GM12874 (cell line): Measurements from ENCODE around the gene FXYD5.

ENCODE experiments used
- TF ChIP-seq, protein P1 (sequence below): IDR thresholded peaks from 2 replicates; pipeline ENCODE4 v1.5.1; 2011; ENCODE audit warnings: low read depth, mild to moderate bottlenecking, control low read depth, low read length, moderate library complexity; ENCODE audit not compliant: insufficient read depth

FXYD5 gene

DNA sequence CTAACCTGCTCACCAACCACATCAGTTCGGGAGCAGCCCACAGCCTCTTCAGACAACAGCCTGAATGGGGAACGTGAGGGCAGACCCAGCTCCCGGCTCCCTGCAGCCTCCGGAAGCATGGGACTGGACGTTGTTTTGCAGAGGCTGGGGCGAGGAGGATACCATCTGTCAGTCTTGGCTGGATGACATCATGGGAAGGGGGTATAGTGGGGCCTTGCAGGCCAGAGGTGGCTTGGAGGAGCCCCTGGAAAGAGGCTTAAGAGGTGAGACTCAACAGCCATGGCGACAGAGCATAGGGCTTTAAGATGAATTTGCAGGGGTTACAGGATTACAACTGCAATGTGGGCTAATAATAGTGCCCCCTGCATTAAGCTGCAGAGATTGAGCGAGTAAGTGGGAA, 37.4 kb upstream of the FXYD5 start:
- TF ChIP-seq, protein P1, sequence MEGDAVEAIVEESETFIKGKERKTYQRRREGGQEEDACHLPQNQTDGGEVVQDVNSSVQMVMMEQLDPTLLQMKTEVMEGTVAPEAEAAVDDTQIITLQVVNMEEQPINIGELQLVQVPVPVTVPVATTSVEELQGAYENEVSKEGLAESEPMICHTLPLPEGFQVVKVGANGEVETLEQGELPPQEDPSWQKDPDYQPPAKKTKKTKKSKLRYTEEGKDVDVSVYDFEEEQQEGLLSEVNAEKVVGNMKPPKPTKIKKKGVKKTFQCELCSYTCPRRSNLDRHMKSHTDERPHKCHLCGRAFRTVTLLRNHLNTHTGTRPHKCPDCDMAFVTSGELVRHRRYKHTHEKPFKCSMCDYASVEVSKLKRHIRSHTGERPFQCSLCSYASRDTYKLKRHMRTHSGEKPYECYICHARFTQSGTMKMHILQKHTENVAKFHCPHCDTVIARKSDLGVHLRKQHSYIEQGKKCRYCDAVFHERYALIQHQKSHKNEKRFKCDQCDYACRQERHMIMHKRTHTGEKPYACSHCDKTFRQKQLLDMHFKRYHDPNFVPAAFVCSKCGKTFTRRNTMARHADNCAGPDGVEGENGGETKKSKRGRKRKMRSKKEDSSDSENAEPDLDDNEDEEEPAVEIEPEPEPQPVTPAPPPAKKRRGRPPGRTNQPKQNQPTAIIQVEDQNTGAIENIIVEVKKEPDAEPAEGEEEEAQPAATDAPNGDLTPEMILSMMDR: no peak

DNA sequence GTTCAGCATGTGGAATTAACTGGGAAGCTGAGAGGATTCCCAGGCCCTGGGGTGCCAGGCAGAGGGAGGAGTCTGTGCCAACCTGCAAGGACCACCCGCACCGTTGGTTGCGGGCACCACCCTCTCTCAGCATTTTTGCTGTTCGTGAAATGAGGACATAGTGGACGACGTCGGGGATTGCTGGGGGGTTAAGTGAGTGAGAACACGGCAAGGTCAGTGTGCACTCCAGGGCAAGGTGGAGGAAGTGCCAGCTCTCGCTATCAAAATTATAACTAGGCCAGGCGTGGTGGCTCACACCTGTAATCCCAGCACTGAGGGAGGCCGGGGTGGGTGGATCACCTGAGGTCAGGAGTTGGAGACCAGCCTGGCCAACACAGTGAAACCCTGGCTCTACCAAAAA, 36.7 kb upstream of the FXYD5 start:
- TF ChIP-seq, protein P1: no peak

DNA sequence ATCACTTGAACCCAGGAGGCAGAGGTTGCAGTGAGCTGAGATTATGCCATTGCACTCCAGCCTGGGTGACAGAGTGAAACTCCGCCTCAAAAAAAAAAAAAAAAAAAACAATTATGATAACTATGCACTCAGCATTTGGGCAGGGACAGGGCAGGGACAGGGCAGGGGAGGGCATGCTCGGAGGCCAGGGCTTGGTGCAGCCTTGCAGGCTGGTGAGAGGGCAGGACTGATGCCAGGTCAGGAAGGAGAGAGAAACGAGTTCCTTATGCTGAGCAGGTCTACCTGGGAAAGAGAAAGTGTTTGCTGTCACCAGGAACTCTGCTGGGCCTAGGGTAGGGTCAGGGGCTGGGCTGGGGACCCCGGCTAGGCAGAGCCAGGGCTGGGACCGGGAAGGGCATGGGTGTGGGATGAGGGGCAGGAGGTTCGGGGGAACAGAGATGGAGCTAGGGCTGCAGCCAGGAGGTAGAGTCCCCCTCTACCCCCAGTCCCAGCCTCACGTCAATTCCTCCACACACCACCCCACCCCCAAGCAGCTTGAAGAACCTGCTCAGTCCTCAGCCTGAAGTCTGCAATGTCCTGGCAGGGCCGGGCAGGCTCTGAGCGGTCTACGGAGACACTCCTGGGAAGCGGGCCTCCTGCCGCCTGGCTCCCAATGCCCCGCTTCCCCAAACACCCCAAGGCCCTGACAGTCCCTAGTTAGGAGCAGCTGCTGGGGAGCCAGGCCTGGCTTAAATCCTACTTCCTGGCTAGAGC, 36.1 kb upstream of the FXYD5 start:
- TF ChIP-seq, protein P1: no peak

DNA sequence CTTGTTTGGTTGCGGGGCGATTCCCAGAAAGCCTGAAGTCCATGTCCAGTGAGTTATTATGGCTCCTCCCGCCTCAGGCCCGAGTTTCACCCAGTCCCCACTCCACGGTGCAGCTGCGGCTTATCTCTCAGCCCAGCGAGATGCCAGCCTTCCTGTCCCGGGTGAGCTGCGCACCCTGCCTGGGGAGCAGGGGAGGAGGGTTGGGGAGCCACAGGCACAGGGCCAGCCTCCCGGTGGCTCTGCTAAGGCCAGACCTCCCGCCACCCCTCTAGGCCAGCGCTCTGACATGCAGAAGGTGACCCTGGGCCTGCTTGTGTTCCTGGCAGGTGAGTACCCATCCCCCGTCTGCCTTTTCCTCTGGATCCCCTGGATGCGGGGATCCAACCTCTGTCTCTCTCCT, 35.4 kb upstream of the FXYD5 start:
- TF ChIP-seq, protein P1: no peak

DNA sequence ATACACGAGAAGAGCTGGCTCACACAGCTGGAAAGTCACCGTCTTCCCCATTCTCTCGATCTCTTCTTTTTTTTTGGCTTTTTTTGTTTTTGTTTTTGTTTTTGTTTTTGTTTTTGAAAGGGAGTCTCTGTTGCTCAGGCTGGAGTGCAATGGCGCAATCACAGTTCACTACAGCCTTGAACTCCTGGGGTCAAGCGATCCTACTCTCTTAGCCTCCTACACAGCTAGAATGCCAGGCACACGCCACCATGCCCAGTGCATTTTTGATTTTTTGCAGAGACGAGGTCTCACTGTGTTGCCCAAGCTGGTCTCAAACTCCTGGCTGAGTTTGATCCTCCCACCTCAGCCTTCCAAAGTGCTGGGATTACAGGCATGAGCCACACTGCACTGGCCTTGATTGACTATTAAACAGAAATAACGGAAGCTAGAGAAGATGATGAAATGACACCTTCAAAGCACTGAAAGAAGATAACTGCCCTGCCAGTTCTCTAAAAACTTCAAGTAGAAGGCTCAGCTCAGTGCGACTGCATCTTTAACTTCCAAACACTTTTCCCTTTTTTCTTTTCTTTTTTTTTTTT, 34.9 kb upstream of the FXYD5 start:
- TF ChIP-seq, protein P1: no peak

DNA sequence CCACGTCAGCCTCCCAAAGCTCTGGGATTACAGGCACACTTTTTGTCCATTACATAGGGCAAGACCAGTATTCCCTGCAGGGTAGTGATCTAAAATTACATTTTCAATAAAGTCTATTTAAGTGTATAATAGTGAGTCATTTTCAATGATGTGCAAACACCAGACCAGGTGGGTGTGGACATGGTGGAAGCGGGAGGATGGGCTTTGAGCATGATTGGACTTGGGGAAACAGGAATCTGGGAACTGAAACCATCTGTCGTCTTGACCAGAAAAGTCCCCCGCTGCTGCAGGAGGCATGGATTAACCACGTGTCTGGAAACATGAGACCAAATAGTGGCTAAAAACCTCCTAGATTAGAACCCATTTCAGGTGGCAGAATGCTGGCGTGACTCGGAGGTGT, 34.0 kb upstream of the FXYD5 start:
- TF ChIP-seq, protein P1: no peak

DNA sequence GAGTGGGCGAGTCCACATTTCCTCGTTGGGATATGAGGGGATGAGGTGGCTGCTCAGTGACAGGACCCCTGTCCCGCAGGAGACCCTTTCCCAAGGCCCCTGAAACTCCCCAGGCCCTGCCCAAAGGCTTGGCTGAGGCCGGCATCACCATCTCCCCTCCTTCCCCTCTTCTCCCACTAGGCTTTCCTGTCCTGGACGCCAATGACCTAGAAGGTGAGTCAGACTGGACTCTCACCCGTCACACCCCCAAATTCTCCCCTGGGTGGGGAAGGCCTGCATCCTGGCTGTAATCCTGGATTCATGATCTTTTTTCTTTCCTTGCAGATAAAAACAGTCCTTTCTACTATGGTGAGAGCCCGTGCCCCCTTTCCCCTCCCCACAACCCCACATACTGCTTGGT, 33.6 kb upstream of the FXYD5 start:
- TF ChIP-seq, protein P1: no peak
